Ectodermal cell (in vitro differentiated cells): ENCODE measurements around the gene CGB3. TPM values are rescaled to one million over a fixed set of nuclear protein-coding genes. Genes with fewer than 3 reads are reported as not detected.
"Not testable (repeated sequence)": the region's sequence is repeated elsewhere in the genome, so short reads cannot be mapped to it uniquely, and the experiment has no call there.

Experiments used
- H3K27ac ChIP-seq: 2 replicates; pipeline ENCODE4 v1.7.0; 2013; ENCODE audit warnings: mild to moderate bottlenecking, low read depth, low read length; ENCODE audit not compliant: insufficient read depth, poor library complexity, severe bottlenecking
- H3K27me3 ChIP-seq: 2 replicates; pipeline ENCODE4 v1.7.0; 2013; ENCODE audit warnings: mild to moderate bottlenecking, low read length; ENCODE audit not compliant: insufficient read depth, control insufficient read depth, poor library complexity, severe bottlenecking
- H3K36me3 ChIP-seq: one replicate; pipeline ENCODE4 v1.7.0; 2013; ENCODE audit warnings: low read length; ENCODE audit not compliant: control insufficient read depth, insufficient read depth
- H3K4me1 ChIP-seq: one replicate; pipeline ENCODE4 v1.7.0; 2013; ENCODE audit warnings: low read length; ENCODE audit not compliant: control insufficient read depth, insufficient read depth
- H3K4me3 ChIP-seq: 2 replicates; pipeline ENCODE4 v1.7.0; 2013; ENCODE audit warnings: low read depth, low read length, control low read depth; ENCODE audit not compliant: insufficient read depth
- H3K9me3 ChIP-seq: 2 replicates; pipeline ENCODE4 v1.7.0; 2013; ENCODE audit warnings: mild to moderate bottlenecking, low read length, moderate library complexity; ENCODE audit not compliant: control insufficient read depth
- WGBS, 2 experiments: methylation state at CpG; one replicate each; pipeline ENCODE4 v1.1.7; 2013; ENCODE audit warnings: missing lambda C conversion rate in 2 of 2; 5-methylcytosine and 5-hydroxymethylcytosine counted together
- polyA plus RNA-seq, 4 experiments: library from polyadenylated mRNA; stranded (reverse); fragments of 50-300 nt; gene quantifications; one replicate each; pipeline ENCODE4 v1.2.3, GENCODE V29; 2013

The CGB3 gene
- polyA plus RNA-seq (2013, experiment 1 of 4) = not detected
- not detected for polyA plus RNA-seq (2013, experiment 2 of 4)
- polyA plus RNA-seq (2013, experiment 3 of 4) = not detected
- polyA plus RNA-seq (2013, experiment 4 of 4) = not detected

DNA sequence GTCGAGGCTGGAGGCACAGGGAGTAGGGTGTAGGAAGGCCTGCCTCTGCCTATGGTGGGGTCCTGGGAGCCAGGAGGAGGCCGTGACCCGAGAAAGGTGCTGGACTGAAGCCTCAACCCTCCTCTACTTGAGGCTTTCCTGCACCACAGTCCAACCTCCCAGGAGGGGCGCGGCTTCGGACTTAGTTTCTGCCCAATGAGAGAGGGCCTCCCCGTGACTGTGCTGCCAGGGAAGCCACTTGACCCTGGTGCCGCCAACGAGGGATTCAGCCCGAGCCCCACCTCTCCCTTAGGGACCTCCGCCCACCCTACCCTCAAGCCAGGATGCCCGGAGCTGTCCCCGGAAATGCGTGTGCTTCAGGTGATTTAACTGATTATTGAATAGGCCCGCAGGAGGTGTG is at the start of gene CGB3:
TSS of gene CGB3 (minus strand) at position 101 of the 400 bp plus-strand sequence. CDS start 362 bp downstream, outside the sequence.
- not testable (repeated sequence) for H3K4me1 ChIP-seq, H3K9me3 ChIP-seq, H3K27ac ChIP-seq, H3K36me3 ChIP-seq, H3K27me3 ChIP-seq, H3K4me3 ChIP-seq
- WGBS, 2 experiments = 74 to 79% methylated on average over 12 to 13 of the region's 15 CpGs

DNA sequence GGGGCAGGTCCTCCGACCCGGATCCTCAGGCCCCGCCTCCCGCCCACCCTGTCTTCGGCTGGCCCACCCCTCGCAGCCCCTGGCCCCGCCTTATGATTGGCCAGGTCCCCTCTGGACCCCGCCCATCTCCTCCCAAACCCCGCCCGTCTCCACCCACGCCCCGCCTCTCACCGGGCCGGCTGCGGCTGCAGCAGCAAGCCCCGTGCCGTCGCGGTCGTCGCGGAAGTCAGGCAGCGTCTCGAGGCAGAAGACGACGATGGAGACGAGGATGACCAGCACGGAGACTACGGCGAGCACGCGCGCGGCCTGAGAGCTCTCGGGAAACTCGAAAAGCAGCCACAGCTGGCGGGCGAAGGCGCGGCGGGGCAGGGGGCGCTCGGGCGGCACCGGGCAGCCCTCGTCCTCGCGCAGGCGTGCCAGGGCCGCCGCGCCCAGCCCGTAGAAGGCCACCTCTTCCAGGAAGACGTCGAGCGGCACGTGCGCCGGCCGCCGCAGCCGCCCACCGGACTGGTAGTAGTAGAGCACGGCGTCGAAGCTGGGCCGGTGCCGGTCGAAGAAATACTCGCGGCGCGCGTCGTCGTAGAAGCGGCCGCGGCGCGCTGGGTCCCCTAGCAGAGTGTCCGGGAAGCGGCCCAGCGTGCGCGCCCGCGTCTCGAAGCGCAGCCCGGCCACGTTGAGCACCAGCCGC is 47.9 kb upstream of the CGB3 start:
- Histone ChIP-seq H3K27me3 (peaks cover 67% of the 10 kb centered on the region), H3K27ac (no peak overlapping the region), H3K9me3 (no peaks in the 10 kb centered on the region), H3K4me1 (no peaks in the 10 kb centered on the region), H3K36me3 (no peaks in the 10 kb centered on the region), H3K4me3 (no peak overlapping the region)
- 26% methylated on average over 93 of the region's 93 CpGs for WGBS, 2 experiments

DNA sequence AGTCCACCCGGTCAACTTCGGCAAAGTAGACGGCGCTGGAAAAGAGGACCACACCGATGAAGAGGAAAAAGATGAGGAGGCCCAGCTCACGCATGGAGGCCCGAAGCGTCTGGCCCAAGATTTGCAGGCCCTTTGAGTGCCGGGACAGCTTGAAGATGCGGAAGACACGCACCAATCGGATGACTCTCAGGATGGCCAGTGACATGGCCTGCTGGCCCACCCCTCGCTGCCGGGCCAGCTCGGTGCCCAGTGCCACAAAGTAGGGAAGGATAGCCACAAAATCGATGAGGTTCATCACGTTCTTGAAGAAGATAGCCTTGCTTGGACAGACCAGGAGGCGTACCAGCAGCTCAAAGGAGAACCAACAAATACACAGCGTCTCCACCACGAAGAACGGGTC is 46.3 kb upstream of the CGB3 start:
- 94% methylated on average over 21 of the region's 21 CpGs for WGBS, 2 experiments
- no peaks in the 10 kb centered on the region for H3K36me3 ChIP-seq
- no peaks in the 10 kb centered on the region for H3K9me3 ChIP-seq
- H3K27ac ChIP-seq = no peak overlapping the region
- H3K4me1 ChIP-seq = peaks cover 9% of the 10 kb centered on the region
- H3K4me3 ChIP-seq = no peak overlapping the region
- peaks cover 83% of the 10 kb centered on the region for H3K27me3 ChIP-seq

DNA sequence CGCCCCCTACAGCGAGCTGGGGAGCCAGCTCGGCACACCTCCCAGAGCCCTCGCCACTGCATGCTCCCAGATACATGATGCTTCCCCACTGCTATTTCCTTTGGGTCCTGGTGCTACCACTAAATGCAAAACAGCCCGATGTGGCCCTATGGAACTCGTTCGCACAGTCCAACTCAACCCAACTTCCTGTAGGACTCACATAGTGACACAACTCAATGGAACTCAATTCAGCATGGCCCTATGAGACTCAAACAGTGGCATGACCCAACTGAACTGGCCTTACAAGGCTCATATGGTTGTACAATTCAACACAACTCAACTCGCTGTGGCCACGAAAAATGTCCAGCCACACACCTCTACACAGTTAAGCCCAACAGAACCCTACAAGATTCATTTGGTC is 44.9 kb upstream of the CGB3 start:
- Histone ChIP-seq H3K27me3 (peaks cover 90% of the 10 kb centered on the region), H3K4me1 (peaks cover 12% of the 10 kb centered on the region), H3K36me3 (no peaks in the 10 kb centered on the region), H3K9me3 (no peaks in the 10 kb centered on the region), H3K4me3 (no peak overlapping the region), H3K27ac (no peak overlapping the region)
- 89 to 92% methylated on average over 9 of the region's 9 CpGs for WGBS, 2 experiments

DNA sequence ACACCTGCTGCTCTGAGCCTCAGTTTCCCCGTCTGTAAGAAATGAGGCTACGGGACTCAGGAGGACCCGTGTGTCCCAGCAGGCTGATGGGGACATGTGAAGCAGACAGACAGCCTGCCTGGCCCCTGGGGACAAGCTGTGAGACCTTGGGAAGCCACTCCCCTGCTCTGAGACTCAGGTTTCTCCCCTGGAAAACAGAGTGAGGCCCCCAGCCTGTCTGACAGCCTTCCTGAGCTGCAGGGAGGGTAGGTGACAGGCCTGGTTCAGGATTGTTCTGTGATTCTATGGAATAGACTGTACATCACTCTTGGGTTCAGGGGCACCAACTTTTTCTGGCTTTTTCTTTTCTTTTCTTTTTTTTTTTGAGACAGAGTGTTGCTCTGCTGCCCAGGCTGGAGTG is 43.4 kb upstream of the CGB3 start:
- Histone ChIP-seq H3K27me3 (peaks cover 78% of the 10 kb centered on the region), H3K4me3 (no peak overlapping the region), H3K36me3 (no peaks in the 10 kb centered on the region), H3K4me1 (peaks cover 15% of the 10 kb centered on the region), H3K27ac (no peak overlapping the region), H3K9me3 (no peaks in the 10 kb centered on the region)
- WGBS, 2 experiments = 79 to 83% methylated on average over 3 of the region's 3 CpGs

DNA sequence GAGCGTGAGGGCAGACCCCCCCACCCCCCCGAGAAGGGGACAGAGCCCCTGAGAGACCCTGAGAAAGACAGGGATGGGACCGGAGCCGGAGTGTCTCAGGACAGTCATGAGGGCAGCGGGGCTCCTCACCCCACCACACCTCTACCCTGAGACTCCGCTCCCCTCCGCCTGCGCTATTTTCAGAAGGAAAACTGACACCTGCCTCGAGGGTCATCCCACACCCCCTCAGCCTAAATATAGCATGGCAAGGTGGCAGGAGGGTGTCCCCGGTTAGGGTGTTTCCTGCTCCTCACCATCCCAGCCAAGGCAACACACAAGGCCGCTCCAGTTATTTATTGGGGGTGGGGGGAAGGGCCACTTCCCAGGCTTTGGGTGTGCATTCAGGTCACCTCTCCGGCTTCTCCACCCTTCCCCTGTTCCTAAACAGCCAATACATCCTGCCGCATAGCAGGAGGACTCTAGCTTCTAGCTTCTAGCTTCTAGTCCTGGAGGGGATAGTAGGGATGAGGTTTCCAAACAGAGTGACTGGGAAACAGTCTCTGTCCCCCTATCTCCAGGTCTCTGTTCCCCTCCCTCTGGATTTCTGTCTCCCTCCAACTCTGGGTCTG is 41.9 kb upstream of the CGB3 start:
- peaks cover 68% of the 10 kb centered on the region for H3K27me3 ChIP-seq
- 62% methylated on average over 11 to 13 of the region's 13 CpGs for WGBS, 2 experiments
- peaks cover 15% of the 10 kb centered on the region for H3K4me1 ChIP-seq
- H3K9me3 ChIP-seq = no peaks in the 10 kb centered on the region
- no peak overlapping the region for H3K4me3 ChIP-seq
- H3K36me3 ChIP-seq = no peaks in the 10 kb centered on the region
- no peak overlapping the region for H3K27ac ChIP-seq

DNA sequence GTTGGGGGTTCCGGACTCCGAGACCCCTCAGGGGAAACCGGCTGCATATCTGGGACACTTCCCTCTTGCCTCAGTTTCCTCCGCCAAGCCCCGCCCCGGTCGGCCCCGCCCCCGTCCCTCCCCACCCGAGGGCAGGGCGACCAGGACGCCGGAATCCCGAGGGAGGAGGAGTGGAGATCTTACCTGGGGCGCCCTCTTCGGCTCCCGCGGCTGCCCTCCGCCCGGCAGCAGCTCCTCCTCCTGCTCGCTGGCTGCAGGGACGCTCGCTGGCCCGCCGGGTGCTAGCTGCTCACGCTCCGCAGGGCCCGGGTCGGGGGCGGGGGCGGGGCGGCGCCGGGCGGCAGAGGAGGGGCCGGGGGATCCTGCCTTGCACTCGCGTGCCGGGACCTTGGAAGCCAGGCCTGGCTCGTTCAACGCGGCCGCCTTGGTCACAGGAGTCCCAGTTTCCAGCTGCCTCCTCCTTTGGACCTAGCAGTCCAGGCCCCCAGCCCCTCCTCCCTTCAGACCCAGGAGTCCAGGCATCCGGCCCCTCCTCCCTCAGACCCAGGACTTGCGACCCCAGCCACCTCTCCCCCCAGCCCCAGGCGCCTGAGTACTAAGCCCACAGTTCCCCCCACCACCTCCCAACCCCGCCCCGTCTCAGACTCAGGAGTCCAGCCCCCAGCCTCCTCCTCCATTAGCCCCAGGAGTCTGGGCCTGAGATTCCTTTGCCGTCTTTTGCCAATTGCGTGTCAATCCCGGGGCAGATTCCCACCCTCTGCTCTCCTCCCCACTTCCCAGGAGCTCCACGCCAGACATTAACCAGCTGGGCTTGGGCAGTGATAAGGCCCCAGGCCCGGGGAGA is 40.9 kb upstream of the CGB3 start, which contains the start of gene NTF4:
TSS of gene NTF4 (minus strand) at position 51 of the 844 bp plus-strand sequence. CDS start 2,821 bp downstream, outside the sequence.
- 3% methylated on average over 53 of the region's 53 CpGs for WGBS, 2 experiments
- Histone ChIP-seq H3K4me3 (peak within 1 kb of the TSS; percentile 36), H3K27me3 (peaks cover 66% of the 10 kb centered on the region), H3K9me3 (no peaks in the 10 kb centered on the region), H3K4me1 (peaks cover 15% of the 10 kb centered on the region), H3K27ac (no peak within 1 kb of the TSS), H3K36me3 (no peaks in the 10 kb centered on the region)

DNA sequence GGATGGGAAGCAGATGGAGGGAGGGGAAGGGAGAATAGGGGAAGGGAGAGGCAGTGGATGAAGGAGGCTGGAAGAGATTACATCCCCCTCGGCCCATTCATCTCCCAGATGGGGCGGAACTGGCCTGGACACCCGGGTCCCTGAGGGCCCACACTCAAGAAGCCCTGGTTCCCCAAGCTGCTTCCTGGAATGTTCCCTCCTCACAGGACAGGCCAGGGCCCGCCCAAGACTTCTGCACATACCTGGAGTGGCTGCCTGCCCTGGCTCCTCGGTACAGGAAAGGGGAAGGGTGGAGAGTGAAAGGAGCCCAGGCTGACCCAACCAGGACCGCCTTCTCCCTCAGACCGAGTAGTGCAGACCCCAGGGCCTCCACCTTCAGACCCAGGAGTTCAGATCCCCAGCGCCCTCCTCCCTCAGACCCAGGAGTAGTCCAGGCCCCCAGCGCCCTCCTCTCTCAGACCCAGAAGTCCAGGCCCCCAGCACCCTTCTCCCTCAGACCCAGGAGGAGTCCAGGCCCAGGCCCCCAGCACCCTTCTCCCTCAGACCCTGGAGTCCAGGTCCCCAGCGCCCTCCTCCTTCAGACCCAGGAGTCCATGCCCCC is 40.0 kb upstream of the CGB3 start:
- 70 to 71% methylated on average over 10 of the region's 10 CpGs for WGBS, 2 experiments

DNA sequence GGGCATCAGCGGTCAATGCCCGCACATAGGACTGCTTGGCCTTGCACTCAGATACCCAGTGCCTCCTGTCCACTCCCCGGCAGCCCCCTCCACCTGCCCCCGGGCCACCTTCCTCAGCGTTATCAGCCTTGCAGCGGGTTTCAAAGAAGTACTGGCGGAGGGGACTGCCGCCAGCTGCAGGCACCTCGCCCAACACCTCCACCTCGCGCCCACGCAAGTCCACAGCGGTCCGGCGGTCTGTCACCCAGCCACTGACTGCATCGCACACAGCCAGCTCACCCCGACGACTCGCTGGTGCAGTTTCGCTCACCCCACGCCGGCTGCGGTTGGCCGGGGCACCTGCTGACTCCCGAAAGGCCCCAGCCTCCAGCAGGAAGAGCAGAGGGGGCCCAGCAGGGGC is 37.3 kb upstream of the CGB3 start:
- peaks cover 75% of the 10 kb centered on the region for H3K27me3 ChIP-seq
- H3K9me3 ChIP-seq = no peaks in the 10 kb centered on the region
- H3K27ac ChIP-seq = no peak overlapping the region
- no peaks in the 10 kb centered on the region for H3K36me3 ChIP-seq
- no peak overlapping the region for H3K4me3 ChIP-seq
- H3K4me1 ChIP-seq = peaks cover 23% of the 10 kb centered on the region
- 86 to 87% methylated on average over 25 of the region's 25 CpGs for WGBS, 2 experiments

More for the DNA sequence above, 40.0 kb upstream of the CGB3 start:
- H3K27ac ChIP-seq = no peak overlapping the region
- H3K27me3 ChIP-seq = peaks cover 66% of the 10 kb centered on the region
- peak overlapping the region; percentile 36 for H3K4me3 ChIP-seq
- no peaks in the 10 kb centered on the region for H3K36me3 ChIP-seq
- no peaks in the 10 kb centered on the region for H3K9me3 ChIP-seq
- H3K4me1 ChIP-seq = peaks cover 15% of the 10 kb centered on the region
